Stimulated activated CD4-positive, alpha-beta T cell treated with anti-CD3 and anti-CD28 coated beads, Interleukin-1b, Interleukin-23, amount 100 ng/mL, for 1 hour (primary cell): ENCODE measurements around the gene RBBP6.
A peak's percentile ranks its signal among the peaks of the same experiment; 100 is the strongest.

ENCODE experiments used
- DNase-seq, 2 donors: peaks; one replicate each; pipeline ENCODE4 v3.0.0-alpha.2; 2020; ENCODE audit warnings: low read depth in 2 of 2

Gene RBBP6

DNA sequence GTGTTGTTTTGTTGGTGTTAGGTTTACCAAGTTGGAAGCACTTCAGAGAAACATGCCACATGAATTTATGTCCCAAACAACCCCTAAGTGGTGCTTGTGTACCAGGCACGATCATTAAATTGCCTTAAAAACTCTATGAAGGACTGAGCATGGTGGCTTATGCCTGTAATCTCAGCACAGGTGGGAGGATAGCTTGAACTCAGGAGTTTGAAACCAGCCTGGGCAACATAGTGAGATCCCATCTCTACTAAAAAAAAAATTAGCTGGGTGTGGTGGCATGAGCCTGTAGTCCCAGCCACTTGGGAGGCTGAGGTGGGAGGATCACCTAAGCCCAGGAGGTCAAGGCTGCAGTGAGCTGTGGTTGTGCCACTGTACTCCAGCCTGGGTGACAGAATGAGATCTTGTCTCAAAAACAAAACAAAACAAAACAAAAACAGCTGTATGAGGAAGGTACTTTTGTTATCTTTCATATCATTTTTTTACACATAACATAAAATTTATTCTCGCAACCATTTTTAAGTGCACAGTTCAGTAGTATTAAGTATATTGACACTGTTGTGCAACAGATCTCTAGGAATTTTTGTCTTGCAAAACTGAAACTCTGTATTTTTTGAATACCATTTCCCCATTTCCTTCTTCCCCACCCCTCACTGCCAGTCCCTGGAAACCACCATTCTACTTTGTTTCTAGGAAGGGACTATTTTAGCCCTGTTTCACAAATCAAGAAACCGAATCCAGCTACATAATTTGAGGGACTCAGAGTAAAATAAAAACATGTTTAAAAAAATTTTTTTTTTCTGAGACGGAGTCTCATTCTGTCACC lies 14.3 kb upstream of the RBBP6 start:
- no peak for DNase-seq

GRCh38 chr16:24525970-24526559 lies 13.3 kb upstream of the RBBP6 start:
- no peak for DNase-seq

DNA sequence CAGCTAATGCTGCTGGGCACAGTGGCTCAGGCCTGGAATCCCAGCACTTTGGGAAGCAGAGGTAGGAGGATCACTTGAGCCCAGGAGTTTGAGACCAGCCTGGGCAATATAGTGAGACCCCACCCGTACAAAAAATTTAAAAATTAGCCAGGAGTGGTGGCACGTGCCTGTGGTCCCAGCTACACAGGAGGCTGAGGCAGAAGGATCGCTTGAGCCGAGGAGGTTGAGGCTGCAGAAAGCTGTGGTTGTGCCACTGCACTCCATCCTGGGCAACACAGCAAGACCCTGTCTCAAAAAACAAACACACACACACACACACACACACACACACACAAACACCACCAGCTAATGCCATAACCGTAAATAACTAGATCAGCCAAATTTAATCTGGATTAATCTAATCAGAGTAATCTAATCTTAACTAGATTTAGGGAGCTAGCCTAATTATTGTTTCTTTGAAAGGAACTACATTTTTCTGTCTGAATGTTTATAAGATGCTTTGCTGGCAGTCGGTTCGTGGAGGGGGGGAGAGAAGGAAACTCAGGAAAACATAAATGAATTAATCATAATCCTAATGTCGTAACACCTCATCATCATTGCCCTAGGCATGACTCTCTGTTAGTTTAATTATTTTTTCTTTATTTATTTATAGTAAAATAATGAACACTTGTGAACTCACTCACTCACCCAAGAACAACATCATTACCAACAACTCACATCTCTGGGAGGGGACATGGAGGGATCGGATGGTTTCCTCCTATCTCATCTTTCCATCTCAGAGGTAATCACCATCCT lies 12.5 kb upstream of the RBBP6 start:
- DNase-seq, result no peak

GRCh38 chr16:24531166-24531565 lies 8.2 kb upstream of the RBBP6 start:
- DNase-seq, result no peak

- DNase-seq, result no peak
Measured at GRCh38 chr16:24534620-24535019, 4.7 kb upstream of the RBBP6 start.

- DNase-seq, result no peak
Measured at GRCh38 chr16:24535827-24536226, 3.5 kb upstream of the RBBP6 start.

GRCh38 chr16:24536671-24537070 lies 2.7 kb upstream of the RBBP6 start:
- DNase-seq, result no peak

- DNase-seq, result no peak
Measured at GRCh38 chr16:24537474-24538337, 1.7 kb upstream of the RBBP6 start.

DNA sequence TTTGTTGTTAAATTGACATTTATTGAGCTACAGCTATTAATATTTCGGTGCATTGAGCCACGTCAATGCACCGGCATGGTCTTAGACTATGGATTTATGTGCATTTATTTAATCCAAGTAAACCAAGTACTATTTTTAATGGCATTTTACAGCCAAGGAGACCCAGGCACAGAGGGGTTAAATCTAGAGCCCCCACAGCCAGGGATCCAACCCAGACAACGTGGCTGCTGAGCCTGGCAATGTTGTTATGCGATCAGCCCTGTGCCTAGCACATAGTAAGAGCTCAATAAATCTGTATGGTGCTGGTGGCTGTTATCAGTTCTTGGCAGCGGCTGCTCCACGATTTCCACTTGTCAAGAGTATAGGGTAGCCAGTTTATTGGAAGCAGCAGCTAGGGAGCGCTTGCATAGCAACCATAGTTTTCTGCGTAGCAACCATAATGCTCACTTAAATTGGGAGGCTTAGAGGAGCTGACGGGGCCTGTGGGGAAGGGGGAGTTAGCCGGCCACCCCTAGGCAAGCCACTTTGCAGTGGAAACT lies 541 bp upstream of the RBBP6 start:
- DNase-seq, result no peak

DNA sequence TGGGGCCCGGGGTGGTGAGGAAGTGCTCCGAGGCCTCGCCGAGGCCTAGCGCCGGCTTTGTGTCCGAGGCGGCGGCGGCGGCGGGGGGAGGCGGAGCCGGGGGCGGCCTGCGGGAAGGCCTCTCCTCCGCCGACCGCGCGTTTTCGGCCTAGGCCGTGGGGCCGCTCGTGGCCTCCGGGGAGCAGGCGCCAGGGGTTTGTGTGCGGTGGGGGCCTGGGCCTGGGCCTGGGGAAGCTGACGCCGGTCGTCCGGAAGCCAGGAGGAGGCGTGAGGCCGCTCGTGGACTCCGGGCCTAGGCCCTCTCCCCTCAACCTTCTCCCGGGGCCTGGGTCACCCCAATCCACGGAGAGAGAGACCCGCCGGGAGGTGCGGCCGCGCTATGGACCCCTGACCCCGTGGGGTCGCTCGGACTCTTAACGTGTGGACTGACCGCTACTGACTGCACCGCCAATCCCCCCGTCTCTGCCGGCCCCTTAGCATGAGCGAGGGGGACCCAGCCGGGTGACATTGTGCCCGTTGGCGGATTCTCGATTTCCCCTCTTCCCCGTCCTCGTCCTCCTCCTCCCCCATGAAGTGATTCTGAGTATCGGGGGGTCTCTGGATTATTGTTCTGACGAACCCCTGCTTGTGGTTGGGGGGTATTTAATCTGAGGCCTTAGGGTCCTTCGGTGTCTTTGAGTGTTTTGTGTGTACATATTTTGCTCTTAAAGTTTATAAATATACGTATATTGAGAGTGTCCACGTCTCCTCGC lies 660 bp downstream of the RBBP6 start:
- peak in 1 of 2 donors; percentile 5 for DNase-seq

GRCh38 chr16:24540602-24541210 lies 1.3 kb downstream of the RBBP6 start:
- no peak for DNase-seq

GRCh38 chr16:24541233-24541933 lies 2.0 kb downstream of the RBBP6 start:
- no peak for DNase-seq

DNA sequence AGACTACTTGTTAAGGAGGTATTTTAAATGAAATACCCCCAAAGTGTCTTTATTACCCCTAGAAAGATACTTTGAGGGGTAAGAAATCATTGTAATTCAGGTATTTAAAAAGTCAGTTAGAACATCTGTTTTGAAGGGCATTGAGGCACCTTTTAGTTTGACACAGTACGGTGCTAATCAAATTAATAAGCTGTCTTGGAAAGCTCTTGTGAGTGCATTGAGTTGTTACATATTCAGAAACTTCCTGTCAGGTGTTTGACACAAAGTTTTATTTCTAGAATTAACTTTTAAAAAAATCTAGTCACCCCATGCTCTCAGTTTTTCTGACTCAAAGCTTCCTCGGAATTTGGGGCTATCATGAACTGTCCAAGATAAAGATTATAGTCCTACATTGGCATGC lies 4.6 kb downstream of the RBBP6 start:
- DNase-seq, result no peak

GRCh38 chr16:24544640-24545039 lies 5.3 kb downstream of the RBBP6 start:
- DNase-seq, result no peak

DNA sequence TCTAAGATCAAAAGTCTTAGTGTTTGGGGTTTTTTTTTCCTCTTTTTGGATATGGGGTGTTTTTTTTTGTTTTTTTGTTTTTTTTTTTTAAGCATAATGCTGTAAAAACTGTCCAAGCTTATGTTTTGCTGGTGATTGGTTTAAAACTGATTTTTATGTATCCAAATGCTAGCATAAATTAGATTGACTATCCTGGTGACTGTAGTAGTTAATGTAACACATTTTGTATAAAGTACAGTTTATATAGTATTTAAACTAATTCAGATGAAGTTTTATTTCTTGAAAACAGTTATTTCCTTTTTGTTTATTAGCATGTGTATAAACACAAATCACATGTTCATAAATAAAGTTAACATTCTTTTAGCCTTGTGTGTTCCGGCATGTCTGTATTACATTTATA lies 10.9 kb downstream of the RBBP6 start:
- no peak for DNase-seq

GRCh38 chr16:24552705-24553246 lies 13.4 kb downstream of the RBBP6 start:
- DNase-seq, result no peak

DNA sequence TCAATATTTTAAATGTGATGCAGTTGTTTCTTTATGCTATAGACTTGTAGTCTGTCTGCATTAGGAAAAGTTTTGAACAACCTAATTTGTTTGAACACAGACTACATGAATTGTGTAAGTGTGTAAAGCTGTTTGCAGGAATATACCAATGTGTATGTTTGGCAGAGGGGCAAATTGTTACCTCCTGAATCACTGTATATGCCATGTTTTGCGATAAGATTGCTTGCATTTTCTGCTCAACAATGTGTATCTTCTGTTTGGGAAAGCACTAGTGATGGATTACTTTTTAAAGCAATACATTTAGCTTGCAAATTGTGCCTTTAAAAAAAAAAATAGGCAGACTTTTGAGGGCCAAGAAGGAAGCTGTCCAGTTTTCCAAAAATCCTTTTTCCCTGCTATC lies 14.6 kb downstream of the RBBP6 start:
- DNase-seq, result no peak

DNA sequence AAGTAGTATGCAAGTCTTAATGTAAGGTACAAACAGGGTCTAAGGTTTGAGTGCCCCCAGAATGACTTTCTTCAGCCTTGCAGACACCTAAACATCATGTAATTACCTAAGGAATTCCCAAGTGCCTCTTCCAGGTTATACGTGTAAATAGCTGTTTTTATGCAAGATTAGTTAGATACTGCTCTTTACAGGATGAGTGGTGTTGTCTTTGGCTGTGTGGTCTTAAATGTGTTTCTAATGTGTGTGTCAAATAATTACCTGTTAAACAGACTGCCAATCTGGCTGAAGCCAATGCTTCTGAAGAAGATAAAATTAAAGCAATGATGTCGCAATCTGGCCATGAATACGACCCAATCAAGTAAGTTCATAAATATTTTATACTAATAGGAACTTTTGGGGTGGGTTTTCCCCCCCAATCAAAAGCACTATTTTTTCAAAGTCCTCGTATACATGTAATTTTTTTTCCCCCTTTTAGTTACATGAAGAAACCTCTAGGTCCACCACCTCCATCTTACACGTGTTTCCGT lies 16.0 kb downstream of the RBBP6 start:
- DNase-seq, result no peak

DNA sequence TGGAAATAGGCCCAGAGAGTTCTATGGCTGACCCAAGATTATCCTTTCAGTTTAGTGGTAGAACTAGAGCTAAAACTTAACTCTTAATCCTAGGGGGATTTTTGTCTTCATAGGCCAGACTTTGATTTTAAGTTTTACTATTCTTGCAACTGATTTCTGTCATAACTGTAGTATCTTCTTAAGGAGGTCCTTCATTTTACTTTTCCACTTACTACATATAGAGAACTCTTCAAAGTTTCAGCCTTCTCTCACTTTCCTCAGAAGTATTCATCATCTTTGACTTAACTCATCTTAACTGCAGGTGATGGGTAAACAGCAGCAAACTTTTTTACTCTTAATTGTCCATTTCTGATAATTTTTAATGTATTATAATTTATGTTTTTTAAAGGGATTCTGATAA lies 23.4 kb downstream of the RBBP6 start:
- no peak for DNase-seq
